Left lung (tissue), 10 donors: ENCODE results near the gene PIKFYVE. TPM values are rescaled to one million over a fixed set of nuclear protein-coding genes. Genes with fewer than 3 reads are reported as not detected.

ENCODE experiments used
- ATAC-seq: fragments of 200-7000 bp; cut with Tn5 transposase; one replicate; pipeline ENCODE4 v1.9.1; 2020; ENCODE audit warnings: moderate library complexity
- DNase-seq, 4 donors: peaks; one replicate each; pipeline ENCODE4 v3.0.0-alpha.2; 2013 to 2020
- H3K27ac ChIP-seq, 2 donors: fragments of 200-600 bp; sonication (generic) in 1 of 2; one replicate each; pipeline versions ENCODE4 v1.5.0 to v1.8.0; 2020 to 2021
- H3K27me3 ChIP-seq, 2 donors: fragments of 200-600 bp; sonication (generic) in 1 of 2; one replicate each; pipeline versions ENCODE4 v1.5.0 to v1.8.0; 2020 to 2021
- H3K36me3 ChIP-seq, 2 donors: fragments of 200-600 bp; sonication (generic) in 1 of 2; one replicate each; pipeline versions ENCODE4 v1.5.0 to v1.8.0; 2020 to 2021
- H3K4me1 ChIP-seq, 2 donors: fragments of 200-600 bp; one replicate each; pipeline ENCODE4 v1.8.0; 2021
- H3K4me3 ChIP-seq, 2 donors: fragments of 200-600 bp; sonication (generic) in 1 of 2; one replicate each; pipeline versions ENCODE4 v1.5.0 to v1.8.0; 2020 to 2021; ENCODE audit warnings: mild to moderate bottlenecking in 1 of 2
- H3K9me3 ChIP-seq, 2 donors: fragments of 200-600 bp; sonication (generic) in 1 of 2; one replicate each; pipeline versions ENCODE4 v1.5.0 to v1.8.0; 2020 to 2021
- intact Hi-C, 2 donors: fragments of 100-400 bp; cut with DNase I; formaldehyde crosslinking; loops; one replicate each; pipeline versions ENCODE4 v1.11.2 to v1.14.2; 2022
- polyA plus RNA-seq, 6 donors: library from polyadenylated mRNA; unstranded; fragments of 120-200 nt; gene quantifications; one replicate each; pipeline ENCODE4 v1.2.1, GENCODE V29; 2013; ENCODE audit not compliant: insufficient read length in 6 of 6
- total RNA-seq, 2 donors: library from RNA; stranded (reverse); fragmentation: NEBNext Ultra II Directional; extraction: Animal tissue kit (Norgen Biotek cat#: 25700); gene quantifications; one replicate each; pipeline ENCODE4 v1.2.1, GENCODE V29; 2021
- TF ChIP-seq, protein P1 (sequence below), 2 donors: fragments of 200-600 bp; sonication (generic) in 1 of 2; IDR thresholded peaks; one replicate each; pipeline versions ENCODE4 v1.5.0 to v1.8.0; 2021; ENCODE audit warnings: antibody characterized with exemption in 2 of 2
- donor health status: DM: no; HTN: yes; CAD: no.
- donor health status: DM: no; HTN: no; CAD: no.

Gene PIKFYVE
- total and polyA plus RNA-seq, 8 donors: 23.8 to 31.6 (median 26.7) TPM

DNA sequence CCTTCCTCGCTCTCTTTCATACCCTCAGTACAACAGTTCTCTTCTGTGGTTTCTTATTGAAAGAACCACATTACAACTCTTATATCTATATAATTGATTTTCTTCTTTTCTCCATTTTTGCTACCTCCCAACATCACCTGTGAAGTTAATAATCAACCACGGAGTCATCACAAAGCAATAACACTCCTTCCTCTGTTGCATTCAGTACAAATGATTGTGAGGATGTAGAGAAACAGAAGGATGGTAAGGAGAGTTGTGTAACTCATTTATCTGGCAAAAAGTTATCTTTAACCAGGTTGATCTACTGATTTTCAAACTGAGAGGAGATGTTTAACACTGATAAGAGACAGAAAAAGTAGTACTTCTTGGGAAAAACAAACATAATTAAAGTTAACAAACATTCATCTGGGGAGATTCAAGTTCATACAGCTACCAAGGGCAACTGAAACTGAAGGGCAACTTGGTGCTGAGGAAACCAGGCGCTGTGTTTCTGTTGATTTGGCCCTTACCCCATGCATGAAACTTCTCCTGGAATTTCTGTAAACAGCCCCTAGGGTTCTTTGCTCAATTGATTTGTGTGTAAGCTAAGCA lies 25.3 kb upstream of the PIKFYVE start:
- intact Hi-C loops: no loop called here
- Histone ChIP-seq H3K27ac (no peak overlapping the region), H3K4me3 (no peak overlapping the region), H3K4me1 (no peaks in the 10 kb centered on the region), H3K27me3 (no peaks in the 10 kb centered on the region), H3K36me3 (peaks cover 0 to 99% of the 10 kb centered on the region in 2 donors), H3K9me3 (no peaks in the 10 kb centered on the region)
- no peak for ATAC-seq
- no peak for DNase-seq
- TF ChIP-seq, protein P1, sequence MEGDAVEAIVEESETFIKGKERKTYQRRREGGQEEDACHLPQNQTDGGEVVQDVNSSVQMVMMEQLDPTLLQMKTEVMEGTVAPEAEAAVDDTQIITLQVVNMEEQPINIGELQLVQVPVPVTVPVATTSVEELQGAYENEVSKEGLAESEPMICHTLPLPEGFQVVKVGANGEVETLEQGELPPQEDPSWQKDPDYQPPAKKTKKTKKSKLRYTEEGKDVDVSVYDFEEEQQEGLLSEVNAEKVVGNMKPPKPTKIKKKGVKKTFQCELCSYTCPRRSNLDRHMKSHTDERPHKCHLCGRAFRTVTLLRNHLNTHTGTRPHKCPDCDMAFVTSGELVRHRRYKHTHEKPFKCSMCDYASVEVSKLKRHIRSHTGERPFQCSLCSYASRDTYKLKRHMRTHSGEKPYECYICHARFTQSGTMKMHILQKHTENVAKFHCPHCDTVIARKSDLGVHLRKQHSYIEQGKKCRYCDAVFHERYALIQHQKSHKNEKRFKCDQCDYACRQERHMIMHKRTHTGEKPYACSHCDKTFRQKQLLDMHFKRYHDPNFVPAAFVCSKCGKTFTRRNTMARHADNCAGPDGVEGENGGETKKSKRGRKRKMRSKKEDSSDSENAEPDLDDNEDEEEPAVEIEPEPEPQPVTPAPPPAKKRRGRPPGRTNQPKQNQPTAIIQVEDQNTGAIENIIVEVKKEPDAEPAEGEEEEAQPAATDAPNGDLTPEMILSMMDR (IDR thresholded peaks at IDR 0.05): no peak

DNA sequence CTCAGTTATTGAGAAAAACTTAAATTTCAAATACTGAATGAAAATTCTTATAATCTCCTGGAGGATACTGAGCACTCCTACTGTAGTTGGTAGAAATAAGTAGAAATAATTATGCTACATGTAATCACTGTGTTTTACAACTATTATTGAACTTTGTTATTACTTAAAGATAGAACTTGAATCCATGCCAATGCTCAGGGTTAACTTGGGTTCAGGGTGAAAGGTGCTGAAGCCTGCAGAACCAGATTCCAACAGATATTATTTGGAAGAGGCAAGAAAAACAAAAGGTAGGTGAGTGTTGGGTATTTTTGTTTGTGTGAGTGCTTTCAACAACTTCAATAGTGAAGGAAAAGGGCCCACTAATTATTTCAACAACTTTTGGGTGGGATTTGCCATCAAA lies 21.6 kb upstream of the PIKFYVE start:
- Histone ChIP-seq H3K9me3 (no peaks in the 10 kb centered on the region), H3K4me1 (peaks cover 0 to 14% of the 10 kb centered on the region in 2 donors), H3K27ac (no peak overlapping the region), H3K4me3 (no peak overlapping the region), H3K36me3 (peaks cover 3 to 99% of the 10 kb centered on the region in 2 donors), H3K27me3 (no peaks in the 10 kb centered on the region)
- ATAC-seq (no peak), DNase-seq (no peak)
- intact Hi-C loops: no loop called here
- TF ChIP-seq, protein P1 (IDR thresholded peaks at IDR 0.05): no peak

DNA sequence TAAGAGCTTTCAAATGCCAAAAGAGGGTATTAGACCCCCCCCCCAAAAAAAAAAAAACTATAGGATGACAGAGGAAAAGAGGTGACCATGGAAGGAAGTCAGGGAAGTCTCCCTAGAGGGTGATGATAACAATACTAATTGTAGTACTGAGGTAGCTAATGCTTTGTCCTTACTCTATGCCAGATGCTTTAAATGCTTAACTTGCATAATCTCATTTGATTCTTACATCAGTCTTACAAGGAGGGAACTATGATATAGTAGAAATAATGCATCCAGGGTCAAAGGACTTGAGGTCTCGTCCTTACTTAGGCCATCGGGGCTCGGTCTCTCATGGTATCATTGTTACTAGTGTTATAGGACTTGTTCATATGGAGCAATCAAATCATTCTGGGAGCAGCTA lies 20.3 kb upstream of the PIKFYVE start:
- ATAC-seq (no peak), DNase-seq (no peak)
- Histone ChIP-seq H3K4me1 (peaks cover 0 to 27% of the 10 kb centered on the region in 2 donors), H3K27ac (no peak overlapping the region), H3K36me3 (peaks cover 3 to 99% of the 10 kb centered on the region in 2 donors), H3K27me3 (no peaks in the 10 kb centered on the region), H3K4me3 (no peak overlapping the region), H3K9me3 (no peaks in the 10 kb centered on the region)
- TF ChIP-seq, protein P1 (IDR thresholded peaks at IDR 0.05): no peak
- intact Hi-C loops: no loop called here

DNA sequence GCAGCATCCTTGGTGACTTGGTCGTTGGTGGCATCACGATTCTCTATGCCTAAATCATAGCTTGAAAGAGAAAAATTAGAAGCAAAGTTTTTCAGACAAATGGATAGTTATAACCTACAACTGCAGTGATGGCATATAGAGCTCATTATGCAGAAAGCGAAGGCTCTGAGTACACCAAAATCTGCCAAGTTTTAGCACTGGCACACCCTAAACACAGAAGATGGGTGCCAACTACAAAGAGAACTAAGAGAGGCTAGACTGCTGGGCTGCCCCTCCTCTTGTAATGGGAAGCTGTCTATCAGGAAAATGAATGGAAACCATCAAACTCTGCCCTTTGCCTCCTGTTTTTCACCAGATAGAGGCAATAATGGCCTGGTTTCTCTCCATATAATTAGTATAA lies 17.5 kb upstream of the PIKFYVE start:
- intact Hi-C loops: no loop called here
- ATAC-seq (no peak), DNase-seq (no peak)
- no peaks in the 10 kb centered on the region for H3K27me3 ChIP-seq
- no peak overlapping the region for H3K27ac ChIP-seq
- H3K36me3 ChIP-seq: peaks cover 3 to 97% of the 10 kb centered on the region in 2 donors
- H3K4me1 ChIP-seq: peaks cover 0 to 56% of the 10 kb centered on the region in 2 donors
- TF ChIP-seq, protein P1 (IDR thresholded peaks at IDR 0.05): no peak
- H3K9me3 ChIP-seq: no peaks in the 10 kb centered on the region
- H3K4me3 ChIP-seq: no peak overlapping the region

DNA sequence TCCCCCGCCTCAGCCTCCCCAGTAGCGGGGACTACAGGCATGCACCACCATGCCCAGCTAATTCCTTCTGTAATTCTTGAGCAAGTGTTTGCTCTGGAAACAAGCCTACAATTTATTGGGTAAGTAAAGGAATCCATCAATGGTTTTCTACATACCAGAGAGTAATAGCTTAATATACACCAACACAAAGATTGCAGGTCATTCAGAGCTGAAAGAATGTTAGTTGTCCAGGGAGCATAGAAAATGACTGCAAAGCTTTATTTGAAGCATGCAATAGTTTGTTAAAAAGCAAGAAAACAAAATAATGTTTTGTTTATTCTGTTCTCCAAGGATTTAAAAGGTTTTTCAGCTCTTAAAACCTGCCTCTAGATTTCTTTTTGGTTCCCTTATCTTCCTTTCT lies 16.8 kb upstream of the PIKFYVE start:
- TF ChIP-seq, protein P1 (IDR thresholded peaks at IDR 0.05): no peak
- no peaks in the 10 kb centered on the region for H3K27me3 ChIP-seq
- H3K4me1 ChIP-seq: peaks cover 0 to 60% of the 10 kb centered on the region in 2 donors
- H3K4me3 ChIP-seq: no peak overlapping the region
- ATAC-seq (no peak), DNase-seq (no peak)
- no peaks in the 10 kb centered on the region for H3K9me3 ChIP-seq
- peaks cover 3 to 90% of the 10 kb centered on the region in 2 donors for H3K36me3 ChIP-seq
- intact Hi-C loops: no loop called here
- no peak overlapping the region for H3K27ac ChIP-seq
